Body of pancreas (tissue), 4 donors: Measurements from ENCODE around the gene GALM. TPM values are rescaled to one million over a fixed set of nuclear protein-coding genes. Genes with fewer than 3 reads are reported as not detected.
"Not testable (repeated sequence)": the region's sequence is repeated elsewhere in the genome, so short reads cannot be mapped to it uniquely, and the experiment has no call there.

Experiments used
- ATAC-seq: fragments of 150-250 bp; one replicate; pipeline ENCODE4 v1.9.1; 2016
- DNase-seq, 4 donors: peaks; one replicate each; pipeline ENCODE4 v3.0.0-alpha.2; 2019
- H3K27ac ChIP-seq, 4 donors: fragments of 200-600 bp; sonication (generic); 1 replicate in 3 of 4; 2 replicates in 1 of 4; pipeline versions ENCODE4 v1.5.1 to v1.6.1; 2016 to 2019; ENCODE audit warnings: mild to moderate bottlenecking in 1 of 4, mixed read lengths in 1 of 4, moderate library complexity in 1 of 4
- H3K27me3 ChIP-seq, 2 donors: fragments of 200-600 bp; sonication (generic); one replicate each; pipeline ENCODE4 v1.6.0; 2016; ENCODE audit warnings: mild to moderate bottlenecking in 1 of 2
- H3K36me3 ChIP-seq, 2 donors: fragments of 200-600 bp; sonication (generic); replicated peaks in 1 of 2; 2 replicates each; pipeline ENCODE4 v1.5.1; 2016; ENCODE audit warnings: low read depth in 2 of 2; ENCODE audit not compliant: insufficient read depth in 1 of 2
- H3K4me1 ChIP-seq: fragments of 200-600 bp; sonication (generic); one replicate; pipeline ENCODE4 v1.6.0; 2016
- H3K4me3 ChIP-seq, 2 donors: fragments of 200-600 bp; sonication (generic); 1 replicate in 1 of 2; 2 replicates in 1 of 2; pipeline ENCODE4 v1.5.1; 2016 to 2019
- H3K9me3 ChIP-seq, 3 donors: fragments of 200-600 bp; sonication (generic); 1 replicate in 2 of 3; 2 replicates in 1 of 3; pipeline ENCODE4 v1.5.1; 2016
- POLR2A ChIP-seq, 3 donors: fragments of 450-650 bp; IDR thresholded peaks; one replicate each; pipeline ENCODE4 v1.6.1; 2016; ENCODE audit warnings: antibody characterized with exemption in 3 of 3, mild to moderate bottlenecking in 2 of 3
- WGBS, 2 donors: methylation state at CpG; one replicate each; pipeline ENCODE4 v1.1.5; 2017; 5-methylcytosine and 5-hydroxymethylcytosine counted together
- intact Hi-C: fragments of 100-400 bp; cut with DNase I; formaldehyde crosslinking; loops from one replicate; pipeline ENCODE4 v1.15.1; 2023
- total RNA-seq, 2 donors: library from RNA; depleted of rRNA; stranded (reverse); fragments of >200 nt; gene quantifications; one replicate each; pipeline ENCODE4 v1.1.0, GENCODE V29; 2016
- TF ChIP-seq, protein P1 (sequence below), 7 experiments: fragments of 450-650 bp in 4 of 7; fragments of 200-600 bp in 3 of 7; sonication (generic) in 3 of 7; IDR thresholded peaks; one replicate each; pipeline ENCODE4 v1.5.1; 2016 to 2019; ENCODE audit warnings: antibody characterized with exemption in 7 of 7

GALM gene
- total RNA-seq, 2 donors from 2014 or later = 7.5 to 20.4 TPM

DNA sequence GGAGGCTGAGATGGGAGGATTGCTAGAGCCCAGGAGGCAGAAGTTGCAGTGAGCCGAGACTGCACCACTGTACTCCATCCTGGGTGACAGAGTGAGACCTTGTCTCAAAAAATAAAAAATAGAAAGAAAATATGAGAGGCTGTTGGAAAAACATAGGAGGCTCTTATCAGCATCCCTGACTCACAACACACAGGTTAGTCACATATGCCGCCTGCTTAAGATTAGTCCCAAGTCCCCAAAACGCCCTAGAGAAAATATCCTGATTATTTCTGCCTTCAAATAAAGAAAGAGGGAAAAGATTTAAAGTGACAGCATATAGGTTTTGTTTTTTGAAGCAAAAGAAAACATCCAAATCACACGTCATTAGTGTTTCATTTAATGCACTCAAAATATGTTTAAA, 29.8 kb upstream of the GALM start:
- Histone ChIP-seq H3K27ac (no peak overlapping the region), H3K4me3 (no peak overlapping the region), H3K4me1 (no peaks in the 10 kb centered on the region), H3K9me3 (no peaks in the 10 kb centered on the region), H3K36me3 (no peaks in the 10 kb centered on the region), H3K27me3 (no peaks in the 10 kb centered on the region)
- TF ChIP-seq, protein P1, sequence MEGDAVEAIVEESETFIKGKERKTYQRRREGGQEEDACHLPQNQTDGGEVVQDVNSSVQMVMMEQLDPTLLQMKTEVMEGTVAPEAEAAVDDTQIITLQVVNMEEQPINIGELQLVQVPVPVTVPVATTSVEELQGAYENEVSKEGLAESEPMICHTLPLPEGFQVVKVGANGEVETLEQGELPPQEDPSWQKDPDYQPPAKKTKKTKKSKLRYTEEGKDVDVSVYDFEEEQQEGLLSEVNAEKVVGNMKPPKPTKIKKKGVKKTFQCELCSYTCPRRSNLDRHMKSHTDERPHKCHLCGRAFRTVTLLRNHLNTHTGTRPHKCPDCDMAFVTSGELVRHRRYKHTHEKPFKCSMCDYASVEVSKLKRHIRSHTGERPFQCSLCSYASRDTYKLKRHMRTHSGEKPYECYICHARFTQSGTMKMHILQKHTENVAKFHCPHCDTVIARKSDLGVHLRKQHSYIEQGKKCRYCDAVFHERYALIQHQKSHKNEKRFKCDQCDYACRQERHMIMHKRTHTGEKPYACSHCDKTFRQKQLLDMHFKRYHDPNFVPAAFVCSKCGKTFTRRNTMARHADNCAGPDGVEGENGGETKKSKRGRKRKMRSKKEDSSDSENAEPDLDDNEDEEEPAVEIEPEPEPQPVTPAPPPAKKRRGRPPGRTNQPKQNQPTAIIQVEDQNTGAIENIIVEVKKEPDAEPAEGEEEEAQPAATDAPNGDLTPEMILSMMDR (IDR thresholded peaks at IDR 0.05) = no peak
- TF ChIP-seq POLR2A (IDR thresholded peaks at IDR 0.05) = no peak
- 65 to 68% methylated on average over 4 of the region's 4 CpGs for WGBS, 2 donors
- DNase-seq = no peak
- intact Hi-C loops = no loop called here
- no peak for ATAC-seq

DNA sequence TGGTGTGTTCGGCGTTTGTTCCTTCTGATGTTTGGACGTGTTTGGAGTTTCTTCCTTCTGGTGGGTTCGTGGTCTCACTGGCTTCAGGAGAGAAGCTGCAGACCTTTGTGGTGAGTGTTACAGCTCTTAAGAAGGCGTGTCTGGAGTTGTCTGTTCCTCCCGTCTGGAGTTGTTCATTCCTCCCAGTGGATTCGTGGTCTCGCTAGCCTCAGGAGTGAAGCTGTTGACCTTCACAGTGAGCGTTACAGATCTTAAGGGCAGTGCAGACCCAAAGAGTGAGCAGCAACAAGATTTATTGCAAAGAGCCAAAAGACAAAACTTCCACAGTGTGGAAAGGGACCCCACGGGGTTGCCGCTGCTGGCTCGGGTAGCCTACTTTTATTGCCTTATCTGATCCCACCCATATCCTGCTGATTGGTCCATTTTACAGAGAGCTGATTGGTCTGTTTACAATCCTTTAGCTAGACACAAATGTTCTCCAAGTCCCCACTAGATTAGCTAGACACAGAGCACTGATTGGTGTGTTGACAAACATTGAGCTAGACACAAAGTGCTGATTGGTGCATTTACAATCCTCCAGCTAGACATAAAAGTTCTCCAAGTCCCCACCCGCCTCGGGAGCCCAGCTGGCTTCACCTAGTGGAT, 23.4 kb upstream of the GALM start:
- DNase-seq, intact Hi-C loops, H3K4me3 ChIP-seq, H3K4me1 ChIP-seq, H3K27me3 ChIP-seq, H3K36me3 ChIP-seq, ATAC-seq, H3K9me3 ChIP-seq, H3K27ac ChIP-seq: not testable (repeated sequence)
- WGBS, 2 donors = 81 to 90% methylated on average over 14 of the region's 14 CpGs

GRCh38 chr2:38643021-38643671, 22.8 kb upstream of the GALM start:
- ATAC-seq (no peak), DNase-seq (no peak)
- no peaks in the 10 kb centered on the region for H3K27me3 ChIP-seq
- no peak overlapping the region for H3K4me3 ChIP-seq
- H3K27ac ChIP-seq = no peak overlapping the region
- intact Hi-C loops = no loop called here
- no peaks in the 10 kb centered on the region for H3K4me1 ChIP-seq
- H3K9me3 ChIP-seq = no peaks in the 10 kb centered on the region
- H3K36me3 ChIP-seq = no peaks in the 10 kb centered on the region
- no peak for TF ChIP-seq POLR2A (IDR thresholded peaks at IDR 0.05)
- TF ChIP-seq, protein P1 (IDR thresholded peaks at IDR 0.05) = no peak
- WGBS, 2 donors = 93 to 94% methylated on average over 41 to 45 of the region's 45 CpGs

DNA sequence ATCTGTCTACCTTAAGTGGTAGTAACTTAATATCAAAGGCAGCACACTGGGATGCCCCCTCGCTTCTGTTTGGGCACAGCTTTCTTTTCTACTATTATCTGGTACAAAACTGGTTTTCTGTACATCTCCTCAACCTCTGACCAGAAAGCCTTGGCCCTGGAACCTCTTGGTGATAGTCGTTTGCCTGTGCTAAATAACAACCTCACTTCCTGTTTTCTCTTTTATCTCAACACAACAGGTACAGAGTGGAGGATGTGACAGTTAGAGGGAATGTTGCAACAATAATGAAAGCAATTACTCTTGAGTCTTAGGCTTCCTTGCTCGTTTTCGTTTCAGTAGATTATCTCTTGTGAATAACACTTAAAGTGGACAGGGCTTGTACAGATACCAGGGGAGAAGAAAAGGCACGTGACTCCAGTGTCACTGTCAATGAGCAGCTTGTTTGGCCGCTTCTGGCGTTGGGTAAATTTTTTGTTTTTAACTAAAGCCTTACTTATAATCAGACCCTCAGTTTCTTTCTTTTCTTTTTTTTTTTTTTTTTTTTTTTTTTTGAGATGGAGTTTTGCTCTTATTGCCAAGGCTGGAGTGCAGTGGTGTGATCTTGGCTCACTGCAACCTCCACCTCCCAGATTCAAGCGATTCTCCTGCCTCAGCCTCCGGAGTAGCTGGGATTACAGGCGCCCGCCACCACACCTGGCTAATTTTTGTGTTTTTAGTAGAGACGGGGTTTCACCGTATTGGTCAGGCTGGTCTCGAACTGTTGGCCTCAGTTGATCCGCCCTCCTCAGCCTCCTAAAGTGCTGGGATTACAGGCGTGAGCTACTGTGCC, 22.0 kb upstream of the GALM start:
- H3K4me3 ChIP-seq, ATAC-seq, H3K27ac ChIP-seq, H3K27me3 ChIP-seq, intact Hi-C loops, DNase-seq, H3K9me3 ChIP-seq, H3K36me3 ChIP-seq, H3K4me1 ChIP-seq: not testable (repeated sequence)
- 83 to 90% methylated on average over 16 of the region's 16 CpGs for WGBS, 2 donors

- TF ChIP-seq POLR2A (IDR thresholded peaks at IDR 0.05) = no peak
- TF ChIP-seq, protein P1 (IDR thresholded peaks at IDR 0.05) = no peak
- no peak for ATAC-seq
- no peaks in the 10 kb centered on the region for H3K27me3 ChIP-seq
- WGBS, 2 donors = 82 to 95% methylated on average over 7 of the region's 7 CpGs
- no peak overlapping the region for H3K27ac ChIP-seq
- DNase-seq = peak in 1 of 4 donors; percentile 15
- no peaks in the 10 kb centered on the region for H3K9me3 ChIP-seq
- intact Hi-C loops = no loop called here
- no peaks in the 10 kb centered on the region for H3K36me3 ChIP-seq
- no peak overlapping the region for H3K4me3 ChIP-seq
- peaks cover 10% of the 10 kb centered on the region for H3K4me1 ChIP-seq
These were observed 17.7 kb upstream of the GALM start for GRCh38 chr2:38648107-38648761.
